IgD-negative memory B cell (primary cell): ENCODE results near the gene BAZ1B. TPM values are rescaled to one million over a fixed set of nuclear protein-coding genes. Genes with fewer than 3 reads are reported as not detected.

Experiments
- H3K27ac Mint-ChIP-seq, 3 donors: one replicate each; pipeline ENCODE4 v1.8.0; 2020 to 2022; ENCODE audit warnings: mild to moderate bottlenecking in 3 of 3, mixed read lengths in 3 of 3, moderate library complexity in 1 of 3
- H3K27me3 Mint-ChIP-seq: one replicate; pipeline ENCODE4 v1.8.0; 2021; ENCODE audit warnings: mixed read lengths
- H3K36me3 Mint-ChIP-seq: one replicate; pipeline ENCODE4 v1.8.0; 2020; ENCODE audit warnings: mild to moderate bottlenecking, mixed read lengths
- H3K4me1 Mint-ChIP-seq, 3 donors: one replicate each; pipeline ENCODE4 v1.8.0; 2020 to 2022; ENCODE audit warnings: mixed read lengths in 3 of 3, mild to moderate bottlenecking in 1 of 3
- H3K4me3 Mint-ChIP-seq, 4 donors: one replicate each; pipeline ENCODE4 v1.8.0; 2020 to 2022; ENCODE audit warnings: mild to moderate bottlenecking in 4 of 4, mixed read lengths in 4 of 4, moderate library complexity in 3 of 4
- H3K9me3 Mint-ChIP-seq, 3 donors: one replicate each; pipeline ENCODE4 v1.8.0; 2020 to 2021; ENCODE audit warnings: mixed read lengths in 3 of 3, mild to moderate bottlenecking in 1 of 3
- polyA plus RNA-seq: library from polyadenylated mRNA; unstranded; fragments of 300-500 nt; fragmentation: Illumina TruSeq; gene quantifications from one replicate; pipeline ENCODE4 v1.2.3, GENCODE V29; 2021

BAZ1B gene
- polyA plus RNA-seq, 1 donor from 2014 or later: 22.4 TPM

DNA sequence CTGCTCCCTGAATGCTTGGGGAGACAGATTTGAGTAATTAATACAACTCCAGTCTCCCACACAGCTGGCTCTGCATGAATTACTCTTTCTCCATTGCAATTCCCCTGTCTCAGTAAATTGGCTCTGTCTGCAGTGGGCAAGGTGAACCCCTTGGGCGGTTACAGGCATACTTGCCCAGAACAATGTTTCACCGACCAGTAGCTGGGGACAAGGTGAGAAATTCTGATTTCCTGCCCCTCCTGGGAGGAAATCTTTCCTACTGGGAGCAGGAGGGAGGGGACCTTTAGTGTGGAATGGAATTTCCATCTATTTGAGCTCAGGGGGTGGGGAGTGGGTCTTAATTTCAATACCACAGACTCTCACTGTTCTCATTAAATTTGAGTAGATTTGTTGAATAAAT is 130.7 kb downstream of the BAZ1B start:
- Mint-ChIP-seq H3K9me3 (peaks cover 9 to 18% (median 15%) of the 10 kb centered on the region in 3 donors), H3K27ac (no peak overlapping the region), H3K27me3 (peaks cover 10% of the 10 kb centered on the region), H3K36me3 (peaks cover 2% of the 10 kb centered on the region), H3K4me3 (no peak overlapping the region), H3K4me1 (peaks cover 0 to 2% (median 0%) of the 10 kb centered on the region in 3 donors)

Other genes starting within 250 kb of the BAZ1B start
- 58.4 TPM for gene NSUN5, start 213.5 kb downstream of the BAZ1B start, polyA plus RNA-seq
- gene TRIM50, start 194.2 kb downstream of the BAZ1B start, polyA plus RNA-seq: not detected
- not detected for gene FKBP6, start 194.1 kb downstream of the BAZ1B start, polyA plus RNA-seq
- gene FZD9, start 88.5 kb downstream of the BAZ1B start, polyA plus RNA-seq: not detected
- gene BCL7B, start 35.4 kb upstream of the BAZ1B start, polyA plus RNA-seq: 78.5 TPM
- gene TBL2, start 56.3 kb upstream of the BAZ1B start, polyA plus RNA-seq: 21.3 TPM
- gene MLXIPL, start 102.2 kb upstream of the BAZ1B start, polyA plus RNA-seq: not detected
- gene VPS37D, start 145.5 kb upstream of the BAZ1B start, polyA plus RNA-seq: 0.39 TPM
- gene DNAJC30, start 161.2 kb upstream of the BAZ1B start, polyA plus RNA-seq: 11.3 TPM
- 137 TPM for gene BUD23, start 161.3 kb upstream of the BAZ1B start, polyA plus RNA-seq
- gene STX1A, start 197.4 kb upstream of the BAZ1B start, polyA plus RNA-seq: 1.6 TPM
- 13.6 TPM for gene ABHD11, start 216.5 kb upstream of the BAZ1B start, polyA plus RNA-seq
- gene CLDN3, start 248.0 kb upstream of the BAZ1B start, polyA plus RNA-seq: not detected